H1 (cell line): ENCODE measurements around the gene PEX14. TPM values are rescaled to one million over a fixed set of nuclear protein-coding genes. Genes with fewer than 3 reads are reported as not detected.

Experiments used
- CTBP2 ChIP-seq: IDR thresholded peaks from 2 replicates; pipeline ENCODE4 v1.7.0; 2011; ENCODE audit warnings: borderline replicate concordance, mild to moderate bottlenecking, moderate library complexity, mixed read lengths, low read length; ENCODE audit not compliant: insufficient read depth, insufficient read length
- HDAC2 ChIP-seq, 2 experiments: fragments of 300-600 bp in 1 of 2; sonication (generic) in 1 of 2; IDR thresholded peaks; 2 replicates each; pipeline ENCODE4 v1.6.1; 2011 to 2012; ENCODE audit warnings: low read depth in 2 of 2, low read length in 2 of 2, mild to moderate bottlenecking in 2 of 2, moderate library complexity in 2 of 2, borderline replicate concordance in 1 of 2, inconsistent platforms in 1 of 2
- PHF8 ChIP-seq: fragments of 200-600 bp; sonication (generic); conservative IDR thresholded peaks from 2 replicates; pipeline ENCODE4 v1.7.1; 2012; ENCODE audit warnings: low read depth, mild to moderate bottlenecking, inconsistent platforms, low read length, moderate library complexity
- RBBP5 ChIP-seq: IDR thresholded peaks from 2 replicates; pipeline ENCODE4 v1.7.1; 2012; ENCODE audit warnings: low read depth, mild to moderate bottlenecking, inconsistent platforms, low read length, moderate library complexity, borderline replicate concordance
- RNF2 ChIP-seq: fragments of 200-900, 300-1000 bp; sonication (generic); IDR thresholded peaks from 2 replicates; pipeline ENCODE4 v1.7.1; 2016; ENCODE audit warnings: borderline replicate concordance, low read depth, mild to moderate bottlenecking, antibody characterized with exemption, low read length; ENCODE audit not compliant: poor library complexity, severe bottlenecking; ENCODE audit errors: missing control alignments
- SP1 ChIP-seq: IDR thresholded peaks from 2 replicates; pipeline ENCODE4 v1.6.1; 2011; ENCODE audit warnings: low read depth, low read length
- polyA plus RNA-seq, 7 experiments: library from polyadenylated mRNA; depleted of rRNA in 3 of 7; stranded (reverse) in 5 of 7; unstranded in 2 of 7; fragments of >200 nt in 5 of 7; fragments of 200-250 nt in 2 of 7; gene quantifications; 1 replicate in 5 of 7; 2 replicates in 1 of 7; 4 replicates in 1 of 7; pipeline versions ENCODE4 v1.2.1 to v1.2.3, GENCODE V29; 2011 to 2013; ENCODE audit warnings: missing spikeins in 2 of 7, mixed read lengths in 2 of 7
- total RNA-seq: library from RNA; stranded (reverse); fragmentation: NEBNext Ultra II Directional; extraction: Animal tissue kit (Norgen Biotek cat#: 25700); gene quantifications from 2 replicates; pipeline ENCODE4 v1.2.1, GENCODE V29; 2021
- TF ChIP-seq, protein P1 (sequence below), 3 experiments: IDR thresholded peaks; 1 replicate in 2 of 3; 2 replicates in 1 of 3; pipeline versions ENCODE4 v1.5.1 to v1.6.1; 2011; ENCODE audit warnings: low read length in 3 of 3, mild to moderate bottlenecking in 3 of 3, inconsistent platforms in 2 of 3, low read depth in 1 of 3, moderate library complexity in 1 of 3; ENCODE audit not compliant: insufficient read depth in 1 of 3; ENCODE audit errors: control extremely low read depth in 1 of 3

Gene PEX14
- total and polyA plus RNA-seq, 2 of the 8 experiments (the other 6 are each of a cell fraction or from before 2014, with no cell fraction given) = 13.0 to 19.8 TPM

DNA sequence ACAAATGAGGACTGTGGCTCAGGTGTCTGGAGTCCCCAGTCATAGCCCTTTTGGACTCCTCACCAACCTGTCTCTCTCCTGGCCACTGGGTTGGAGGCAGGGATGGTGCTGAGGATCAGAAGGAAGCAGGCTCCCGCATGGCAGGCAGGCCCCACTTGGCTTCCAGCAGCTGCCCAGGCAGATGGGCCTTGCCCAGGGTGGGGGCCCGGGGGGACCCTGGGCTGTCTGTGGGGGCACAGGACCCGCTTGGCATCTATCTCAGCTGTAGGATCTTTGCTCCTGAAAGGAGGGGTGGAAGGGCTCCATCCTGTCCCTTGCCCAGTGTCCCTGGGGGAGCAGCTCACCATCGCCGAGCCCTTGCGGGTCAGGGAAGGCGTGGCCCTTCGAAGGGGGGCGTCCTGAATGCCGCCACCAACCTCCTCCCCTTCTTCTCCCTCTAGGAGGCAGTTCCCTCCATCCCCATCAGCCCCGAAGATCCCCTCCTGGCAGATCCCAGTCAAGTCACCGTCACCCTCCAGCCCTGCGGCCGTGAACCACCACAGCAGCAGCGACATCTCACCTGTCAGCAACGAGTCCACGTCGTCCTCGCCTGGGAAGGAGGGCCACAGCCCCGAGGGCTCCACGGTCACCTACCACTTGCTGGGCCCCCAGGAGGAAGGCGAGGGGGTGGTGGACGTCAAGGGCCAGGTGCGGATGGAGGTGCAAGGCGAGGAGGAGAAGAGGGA, 154.5 kb downstream of the PEX14 start (continued):
- TF ChIP-seq CTBP2 = no peak
- TF ChIP-seq RNF2 = no peak
- TF ChIP-seq HDAC2 (IDR thresholded peaks at IDR 0.05; ENCODE audit: borderline replicate concordance in 1 of 2, low read depth in 2 of 2, low read length in 2 of 2) = no peak
- TF ChIP-seq PHF8 = no peak
- TF ChIP-seq, protein P1, sequence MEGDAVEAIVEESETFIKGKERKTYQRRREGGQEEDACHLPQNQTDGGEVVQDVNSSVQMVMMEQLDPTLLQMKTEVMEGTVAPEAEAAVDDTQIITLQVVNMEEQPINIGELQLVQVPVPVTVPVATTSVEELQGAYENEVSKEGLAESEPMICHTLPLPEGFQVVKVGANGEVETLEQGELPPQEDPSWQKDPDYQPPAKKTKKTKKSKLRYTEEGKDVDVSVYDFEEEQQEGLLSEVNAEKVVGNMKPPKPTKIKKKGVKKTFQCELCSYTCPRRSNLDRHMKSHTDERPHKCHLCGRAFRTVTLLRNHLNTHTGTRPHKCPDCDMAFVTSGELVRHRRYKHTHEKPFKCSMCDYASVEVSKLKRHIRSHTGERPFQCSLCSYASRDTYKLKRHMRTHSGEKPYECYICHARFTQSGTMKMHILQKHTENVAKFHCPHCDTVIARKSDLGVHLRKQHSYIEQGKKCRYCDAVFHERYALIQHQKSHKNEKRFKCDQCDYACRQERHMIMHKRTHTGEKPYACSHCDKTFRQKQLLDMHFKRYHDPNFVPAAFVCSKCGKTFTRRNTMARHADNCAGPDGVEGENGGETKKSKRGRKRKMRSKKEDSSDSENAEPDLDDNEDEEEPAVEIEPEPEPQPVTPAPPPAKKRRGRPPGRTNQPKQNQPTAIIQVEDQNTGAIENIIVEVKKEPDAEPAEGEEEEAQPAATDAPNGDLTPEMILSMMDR (IDR thresholded peaks at IDR 0.05; ENCODE audit: control extremely low read depth in 1 of 3, insufficient read depth in 1 of 3, low read depth in 1 of 3, low read length in 3 of 3) = no peak
- TF ChIP-seq RBBP5 = no peak
- TF ChIP-seq SP1 = no peak
